ENCODE measurements around the gene PRADC1. TPM values are rescaled to one million over a fixed set of nuclear protein-coding genes. Genes with fewer than 3 reads are reported as not detected.
A peak's percentile ranks its signal among the peaks of the same experiment; 100 is the strongest.
"Not testable (repeated sequence)": the region's sequence is repeated elsewhere in the genome, so short reads cannot be mapped to it uniquely, and the experiment has no call there.

PRADC1 gene
- total RNA-seq, 1 experiment from 2014 or later, result 9.4 TPM

DNA sequence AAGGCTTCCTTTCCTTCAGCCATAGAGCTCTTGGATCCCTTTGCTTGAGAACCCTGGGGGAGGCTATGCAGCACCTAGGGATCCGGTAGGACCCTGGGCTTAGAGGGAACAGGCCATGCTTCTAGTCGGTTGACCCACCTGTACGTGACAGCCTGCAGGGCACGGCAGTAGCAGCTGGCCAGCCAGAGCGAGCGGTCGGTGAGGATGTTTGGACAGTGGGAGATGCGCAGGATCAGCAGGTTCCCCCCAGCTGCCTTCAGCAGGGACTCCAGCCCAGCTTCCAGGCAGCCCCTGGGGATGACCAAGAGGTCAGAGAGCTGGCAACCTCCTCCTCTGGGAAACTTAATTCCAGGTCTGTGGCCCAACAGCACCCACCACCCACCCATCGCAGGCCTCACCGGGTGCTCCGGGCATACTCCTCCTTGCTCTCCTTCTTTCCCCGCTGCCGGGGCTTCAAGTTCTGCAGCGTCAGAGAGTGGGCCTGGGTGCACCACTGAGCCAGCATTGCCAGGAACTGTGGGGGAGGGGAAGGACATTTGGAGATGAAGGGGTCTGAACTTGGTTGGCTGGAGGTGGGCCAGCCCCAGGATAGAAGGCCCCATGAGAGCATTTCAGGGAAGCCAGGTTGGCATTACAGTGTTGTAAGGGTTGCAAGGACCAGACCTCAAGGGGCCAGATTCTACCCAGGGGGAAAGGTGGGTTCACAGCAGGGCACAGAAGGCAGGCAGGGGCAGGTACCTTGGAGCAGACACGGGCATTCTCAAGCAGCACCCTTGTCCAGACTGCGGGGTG lies 30.7 kb upstream of the PRADC1 start:
- POLR2A ChIA-PET (ENCODE audit: unreplicated experiment), result no interaction called here
- Histone ChIP-seq H3K9me3 (ENCODE audit: insufficient read depth, low read depth) (no peaks in the 10 kb centered on the region), H3K4me3 (no peak overlapping the region), H3K36me3 (ENCODE audit: low read depth) (peaks cover 3% of the 10 kb centered on the region; the same call in 1 of the 2 replicates), H2AFZ (no peak overlapping the region), H4K20me1 (ENCODE audit: insufficient read depth) (peaks cover 13% of the 10 kb centered on the region; the same call in 1 of the 2 replicates), H3K79me2 (ENCODE audit: low read depth) (no peaks in the 10 kb centered on the region), H3K4me2 (no peak overlapping the region), H3K27ac (no peak overlapping the region), H3K4me1 (replicated peaks; ENCODE audit: insufficient read depth) (no peaks in the 10 kb centered on the region), H3F3A (ENCODE audit: insufficient read depth, low read depth) (no peaks in the 10 kb centered on the region), H3K9me2 (ENCODE audit: insufficient read depth) (no peaks in the 10 kb centered on the region), H3K27me3 (ENCODE audit: insufficient read depth, low read depth) (no peaks in the 10 kb centered on the region)
- TF ChIP-seq EZH2 (IDR thresholded peaks at IDR 0.05; ENCODE audit: low read depth), result no peak
- TF ChIP-seq, protein P1, sequence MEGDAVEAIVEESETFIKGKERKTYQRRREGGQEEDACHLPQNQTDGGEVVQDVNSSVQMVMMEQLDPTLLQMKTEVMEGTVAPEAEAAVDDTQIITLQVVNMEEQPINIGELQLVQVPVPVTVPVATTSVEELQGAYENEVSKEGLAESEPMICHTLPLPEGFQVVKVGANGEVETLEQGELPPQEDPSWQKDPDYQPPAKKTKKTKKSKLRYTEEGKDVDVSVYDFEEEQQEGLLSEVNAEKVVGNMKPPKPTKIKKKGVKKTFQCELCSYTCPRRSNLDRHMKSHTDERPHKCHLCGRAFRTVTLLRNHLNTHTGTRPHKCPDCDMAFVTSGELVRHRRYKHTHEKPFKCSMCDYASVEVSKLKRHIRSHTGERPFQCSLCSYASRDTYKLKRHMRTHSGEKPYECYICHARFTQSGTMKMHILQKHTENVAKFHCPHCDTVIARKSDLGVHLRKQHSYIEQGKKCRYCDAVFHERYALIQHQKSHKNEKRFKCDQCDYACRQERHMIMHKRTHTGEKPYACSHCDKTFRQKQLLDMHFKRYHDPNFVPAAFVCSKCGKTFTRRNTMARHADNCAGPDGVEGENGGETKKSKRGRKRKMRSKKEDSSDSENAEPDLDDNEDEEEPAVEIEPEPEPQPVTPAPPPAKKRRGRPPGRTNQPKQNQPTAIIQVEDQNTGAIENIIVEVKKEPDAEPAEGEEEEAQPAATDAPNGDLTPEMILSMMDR (conservative IDR thresholded peaks at IDR 0.05), result no peak
- BruUV-seq (replicated peaks), result no TSS peak
- intact Hi-C loops (cut with micrococcal nuclease; ENCODE audit: unreplicated experiment), result no loop called here
- CTCF ChIA-PET, result interaction anchor here (0.7 kb wide), 1 partner anchor 11 kb away, joined by 3 read pairs; no protein-coding TSS in a partner anchor
- DNase-seq, result peak in 1 of 2 experiments; percentile 22

DNA sequence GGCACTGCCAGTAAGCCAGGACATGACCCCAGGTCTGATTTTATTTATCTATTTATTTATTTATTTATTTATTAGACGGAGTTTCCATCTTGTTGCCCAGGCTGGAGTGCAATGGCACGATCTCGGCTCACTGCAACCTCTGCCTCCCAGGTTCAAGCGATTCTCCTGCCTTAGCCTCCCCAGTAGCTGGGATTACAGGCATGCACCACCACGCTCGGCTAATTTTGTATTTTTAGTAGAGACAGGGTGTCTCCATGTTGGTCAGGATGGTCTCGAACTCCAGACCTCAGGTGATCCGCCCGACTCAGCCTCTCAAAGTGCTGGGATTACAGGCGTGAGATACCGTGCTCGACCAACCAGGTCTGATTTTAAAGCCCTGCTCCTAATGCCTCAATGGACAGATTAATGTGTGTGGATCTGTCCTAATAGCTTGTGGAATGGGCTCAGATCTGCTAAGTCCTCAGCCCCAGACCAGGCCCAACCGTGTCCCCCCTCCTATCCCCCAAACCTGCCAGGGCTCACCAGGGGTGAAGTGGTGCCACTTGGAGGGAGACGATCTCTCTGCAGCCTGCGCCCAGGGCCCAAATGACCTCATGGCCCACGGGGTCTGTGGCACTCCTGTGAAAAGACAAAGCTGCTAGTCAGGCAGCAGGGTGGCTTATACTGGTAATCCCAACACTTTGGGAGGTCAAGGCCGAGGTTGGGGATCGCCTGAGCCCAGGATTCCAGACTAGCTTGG lies 29.8 kb upstream of the PRADC1 start:
- H3K4me1 ChIP-seq (replicated peaks; ENCODE audit: insufficient read depth); H4K20me1 ChIP-seq (ENCODE audit: insufficient read depth); BruUV-seq (replicated peaks); intact Hi-C loops (cut with micrococcal nuclease; ENCODE audit: unreplicated experiment); H3K4me3 ChIP-seq; DNase-seq; H3K79me2 ChIP-seq (ENCODE audit: low read depth); H3K36me3 ChIP-seq (ENCODE audit: low read depth); POLR2A ChIA-PET (ENCODE audit: unreplicated experiment); H2AFZ ChIP-seq; H3F3A ChIP-seq (ENCODE audit: insufficient read depth, low read depth); H3K9me3 ChIP-seq (ENCODE audit: insufficient read depth, low read depth); H3K9me2 ChIP-seq (ENCODE audit: insufficient read depth); H3K27me3 ChIP-seq (ENCODE audit: insufficient read depth, low read depth); H3K27ac ChIP-seq; H3K4me2 ChIP-seq: not testable (repeated sequence)
- CTCF ChIA-PET, result interaction anchor here (0.7 kb wide), 1 partner anchor 10 kb away, joined by 3 read pairs; no protein-coding TSS in a partner anchor

DNA sequence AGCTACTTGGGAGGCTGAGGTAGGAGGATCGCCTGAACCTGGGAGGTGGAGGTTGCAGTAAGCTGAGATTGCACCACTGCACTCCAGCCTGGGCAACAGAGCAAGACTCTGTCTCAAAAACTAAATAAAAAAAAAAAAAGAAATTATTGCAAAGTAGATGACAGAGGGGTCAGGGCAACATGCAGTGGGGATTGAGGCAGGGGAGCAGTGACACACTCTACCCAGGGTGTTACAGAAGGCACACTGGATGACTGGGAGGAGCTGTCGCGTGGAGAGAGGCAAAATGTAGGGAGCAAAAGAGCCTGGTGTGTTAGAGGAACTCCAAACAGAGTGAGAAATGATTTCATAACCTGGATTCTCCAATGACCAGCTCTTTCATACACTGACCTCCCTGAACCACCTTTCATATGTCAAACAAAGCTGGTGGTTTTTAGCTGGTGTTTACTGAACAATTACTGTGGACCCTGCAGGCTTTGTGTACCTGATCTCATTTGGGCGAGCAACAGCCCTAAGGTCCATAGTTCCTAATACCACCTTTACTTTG lies 29.1 kb upstream of the PRADC1 start:
- Histone ChIP-seq H3K4me2 (no peak overlapping the region), H3K79me2 (ENCODE audit: low read depth) (no peaks in the 10 kb centered on the region), H3K27ac (no peak overlapping the region), H3K27me3 (ENCODE audit: insufficient read depth, low read depth) (no peaks in the 10 kb centered on the region), H3K36me3 (ENCODE audit: low read depth) (peaks cover 3% of the 10 kb centered on the region; the same call in 1 of the 2 replicates), H3K4me3 (no peak overlapping the region), H2AFZ (no peak overlapping the region), H3K9me3 (ENCODE audit: insufficient read depth, low read depth) (no peaks in the 10 kb centered on the region), H3K9me2 (ENCODE audit: insufficient read depth) (no peaks in the 10 kb centered on the region), H3F3A (ENCODE audit: insufficient read depth, low read depth) (no peaks in the 10 kb centered on the region), H4K20me1 (ENCODE audit: insufficient read depth) (peaks cover 9% of the 10 kb centered on the region; the same call in 1 of the 2 replicates), H3K4me1 (replicated peaks; ENCODE audit: insufficient read depth) (no peaks in the 10 kb centered on the region)
- intact Hi-C loops (cut with micrococcal nuclease; ENCODE audit: unreplicated experiment), result no loop called here
- BruUV-seq (replicated peaks), result no TSS peak
- ChIA-PET POLR2A (ENCODE audit: unreplicated experiment) (no interaction called here), CTCF (no interaction called here)
- no peak for TF ChIP-seq EZH2 (IDR thresholded peaks at IDR 0.05; ENCODE audit: low read depth)
- TF ChIP-seq, protein P1 (conservative IDR thresholded peaks at IDR 0.05), result no peak
- no peak for DNase-seq

Measured in PC-9 (cell line).